ENCODE measurements around the gene NUDT12. TPM values are rescaled to one million over a fixed set of nuclear protein-coding genes. Genes with fewer than 3 reads are reported as not detected.

NUDT12 gene
- total and polyA plus RNA-seq, 9 donors, result 4.9 to 9.9 (median 7.2) TPM

DNA sequence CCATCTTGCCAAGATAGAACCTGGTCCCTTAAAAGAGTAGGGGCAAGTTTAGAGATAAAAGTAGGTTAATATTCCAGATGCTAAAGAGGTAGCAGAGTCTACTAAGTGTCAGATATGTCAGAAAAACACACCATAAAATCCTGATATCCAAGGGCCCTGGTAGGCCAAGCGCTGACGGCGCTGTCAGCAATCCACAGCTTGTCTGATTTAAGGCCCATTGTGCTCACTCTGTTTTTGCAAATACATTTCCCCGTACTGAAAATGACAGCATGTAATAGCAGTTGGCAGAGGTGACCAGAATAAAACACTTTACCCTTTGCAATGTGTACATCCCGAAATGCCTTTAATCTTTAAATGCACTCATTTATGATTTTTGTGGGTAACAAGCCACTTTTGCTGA lies 9.9 kb upstream of the NUDT12 start:
- H3K27ac ChIP-seq, result no peak overlapping the region
- no peaks in the 10 kb centered on the region for H3K36me3 ChIP-seq
- intact Hi-C loops (cut with DNase I), result no loop called here
- H3K9me3 ChIP-seq, result no peaks in the 10 kb centered on the region
- WGBS, 3 donors, result 86 to 89% (median 87%) methylated on average over 5 of the region's 5 CpGs
- no peak for DNase-seq
- H3K27me3 ChIP-seq, result no peaks in the 10 kb centered on the region
- H3K4me1 ChIP-seq (ENCODE audit: insufficient read depth), result no peaks in the 10 kb centered on the region
- TF ChIP-seq POLR2A (IDR thresholded peaks at IDR 0.05) (no peak), EP300 (IDR thresholded peaks at IDR 0.05) (no peak), CTCF (IDR thresholded peaks at IDR 0.05) (no peak)
- H3K4me3 ChIP-seq, result no peak overlapping the region

DNA sequence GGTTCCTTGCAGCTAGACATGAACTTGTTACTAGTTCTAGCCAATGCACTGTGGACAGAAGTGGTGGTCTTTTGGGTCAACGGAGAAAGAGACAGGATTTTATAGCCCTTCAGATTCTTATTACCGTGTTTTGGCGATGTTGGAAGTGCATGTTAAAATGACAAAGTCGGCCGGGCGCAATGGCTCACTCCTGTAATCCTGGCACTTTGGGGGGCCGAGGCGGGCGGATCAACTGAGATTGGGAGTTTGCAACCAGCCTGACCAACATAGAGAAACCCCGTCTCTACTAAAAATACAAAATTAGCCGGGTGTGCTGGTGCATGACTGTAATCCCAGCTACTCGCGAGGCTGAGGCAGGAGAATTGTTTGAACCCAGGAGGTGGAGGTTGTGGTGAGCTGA lies 9.1 kb upstream of the NUDT12 start:
- TF ChIP-seq EP300 (IDR thresholded peaks at IDR 0.05), result no peak
- TF ChIP-seq CTCF (IDR thresholded peaks at IDR 0.05), result no peak
- no peak for TF ChIP-seq POLR2A (IDR thresholded peaks at IDR 0.05)
- Histone ChIP-seq H3K4me1 (ENCODE audit: insufficient read depth) (no peaks in the 10 kb centered on the region), H3K4me3 (no peak overlapping the region), H3K36me3 (no peaks in the 10 kb centered on the region), H3K9me3 (no peaks in the 10 kb centered on the region), H3K27me3 (no peaks in the 10 kb centered on the region), H3K27ac (no peak overlapping the region)
- no peak for DNase-seq
- intact Hi-C loops (cut with DNase I), result no loop called here
- WGBS, 3 donors, result 92 to 97% (median 96%) methylated on average over 13 of the region's 13 CpGs

- TF ChIP-seq CTCF (IDR thresholded peaks at IDR 0.05), result no peak
- no peak for TF ChIP-seq POLR2A (IDR thresholded peaks at IDR 0.05)
- no peak for TF ChIP-seq EP300 (IDR thresholded peaks at IDR 0.05)
- WGBS, 3 donors, result 66 to 68% (median 67%) methylated on average over 3 of the region's 3 CpGs
- H3K27ac ChIP-seq, result no peak overlapping the region
- no peak for DNase-seq
- H3K9me3 ChIP-seq, result no peaks in the 10 kb centered on the region
- no peaks in the 10 kb centered on the region for H3K36me3 ChIP-seq
- no peaks in the 10 kb centered on the region for H3K27me3 ChIP-seq
- no peaks in the 10 kb centered on the region for H3K4me1 ChIP-seq (ENCODE audit: insufficient read depth)
- intact Hi-C loops (cut with DNase I), result no loop called here
- H3K4me3 ChIP-seq, result no peak overlapping the region
Observed at GRCh38 chr5:103569313-103570060, 6.9 kb upstream of the NUDT12 start.

- peaks cover 2% of the 10 kb centered on the region for H3K4me1 ChIP-seq (ENCODE audit: insufficient read depth)
- no peaks in the 10 kb centered on the region for H3K27me3 ChIP-seq
- intact Hi-C loops (cut with DNase I), result no loop called here
- no peak for DNase-seq
- H3K27ac ChIP-seq, result no peak overlapping the region
- H3K36me3 ChIP-seq, result no peaks in the 10 kb centered on the region
- WGBS, 3 donors, result 91 to 96% (median 94%) methylated on average over 4 of the region's 4 CpGs
- TF ChIP-seq EP300 (IDR thresholded peaks at IDR 0.05), result no peak
- no peak for TF ChIP-seq CTCF (IDR thresholded peaks at IDR 0.05)
- no peak for TF ChIP-seq POLR2A (IDR thresholded peaks at IDR 0.05)
- H3K9me3 ChIP-seq, result no peaks in the 10 kb centered on the region
- H3K4me3 ChIP-seq, result no peak overlapping the region
Observed at GRCh38 chr5:103565719-103566118, 3.1 kb upstream of the NUDT12 start.
